Activated CD8-positive, alpha-beta memory T cell treated with anti-CD3 and anti-CD28 coated beads, Interleukin-2, amount 50 U/mL, for 1 hour (primary cell): Measurements from ENCODE around the gene TMEM176B.
"Not testable (repeated sequence)": the region's sequence is repeated elsewhere in the genome, so short reads cannot be mapped to it uniquely, and the experiment has no call there.

Source experiments
- DNase-seq: peaks from one replicate; pipeline ENCODE4 v3.0.0-alpha.2; 2020; ENCODE audit errors: extremely low read depth

Gene TMEM176B

GRCh38 chr7:150790416-150791075 is 9.6 kb downstream of the TMEM176B start:
- DNase-seq, result no peak

DNA sequence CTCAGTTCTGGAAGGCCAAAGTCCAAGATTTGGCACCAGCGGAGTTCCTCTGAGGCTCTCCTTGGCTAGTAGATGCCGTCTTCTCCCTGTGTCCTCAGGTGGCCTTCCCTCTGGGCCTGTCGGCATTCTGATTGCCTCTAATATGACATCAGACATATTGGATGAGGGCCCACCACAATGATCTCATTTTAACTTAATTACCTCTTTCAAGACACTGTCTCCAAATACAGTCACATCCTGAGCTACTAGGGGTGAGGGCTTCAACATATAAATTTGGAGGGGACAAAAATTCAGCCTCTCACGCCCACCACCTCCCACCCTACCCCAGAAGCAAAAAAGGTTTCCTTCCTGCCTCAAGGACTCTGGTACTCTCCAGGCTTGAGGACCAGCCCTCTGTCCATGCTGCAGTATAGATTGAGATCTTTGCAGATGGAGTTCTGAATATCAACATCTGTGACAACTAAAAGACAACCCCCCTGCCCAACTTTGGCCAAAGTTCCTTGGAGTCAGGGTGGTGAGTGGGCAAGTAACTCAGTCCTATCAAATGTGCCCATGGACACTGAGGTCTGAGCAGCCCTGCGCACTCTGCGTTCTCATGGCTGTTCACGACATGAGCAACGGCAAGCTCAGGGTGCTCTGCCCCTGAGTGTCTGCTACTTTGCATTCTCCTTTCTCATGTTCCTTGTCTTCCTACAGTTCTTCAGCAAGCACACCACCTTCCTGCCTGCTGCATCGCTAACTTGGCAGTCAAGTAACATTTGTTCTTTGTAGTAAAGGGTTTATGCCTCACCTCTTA is 11.5 kb downstream of the TMEM176B start:
- no peak for DNase-seq

GRCh38 chr7:150787321-150788281 is 12.6 kb downstream of the TMEM176B start:
- no peak for DNase-seq

DNA sequence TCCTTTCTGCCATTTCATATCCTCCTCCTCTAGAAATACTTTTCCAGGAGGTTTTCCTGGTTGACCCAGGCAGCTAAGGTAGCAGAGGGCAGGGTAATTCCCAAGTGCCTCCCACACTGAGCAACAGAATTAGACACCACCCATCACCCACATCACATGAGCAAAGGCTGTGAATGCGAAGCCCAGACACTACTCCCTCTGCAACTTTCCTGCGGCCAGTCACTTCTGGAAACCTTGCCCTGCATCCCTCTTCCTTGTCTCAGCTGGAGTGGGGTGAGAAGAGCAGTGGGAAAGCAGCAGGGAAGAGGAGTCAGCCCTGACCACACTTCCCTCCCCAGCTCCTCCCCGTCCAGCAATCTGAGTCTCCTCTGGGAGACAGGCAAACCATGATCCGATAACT is 15.2 kb downstream of the TMEM176B start:
- no peak for DNase-seq

GRCh38 chr7:150784120-150784736 is 15.9 kb downstream of the TMEM176B start:
- no peak for DNase-seq

- no peak for DNase-seq
Observed at GRCh38 chr7:150781961-150782360, 18.2 kb downstream of the TMEM176B start.

DNA sequence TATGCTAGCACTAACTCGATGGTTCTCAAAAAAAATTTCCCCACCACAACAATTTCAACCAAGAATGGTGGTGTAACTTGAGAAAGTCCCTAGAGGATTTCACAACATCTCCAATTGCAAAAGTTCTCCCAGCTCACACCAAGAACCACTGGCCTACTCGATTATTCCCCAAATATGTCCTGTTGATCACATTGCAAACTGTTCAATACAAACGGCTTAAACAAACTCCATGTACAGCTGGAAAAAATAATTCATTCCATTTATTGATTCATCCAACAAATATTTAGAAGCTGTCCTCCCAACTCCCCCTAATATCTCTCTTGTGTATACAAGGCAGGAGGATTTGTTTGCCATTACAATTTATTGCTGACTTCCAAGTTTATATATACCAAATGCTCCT is 19.1 kb downstream of the TMEM176B start:
- DNase-seq, result no peak

DNA sequence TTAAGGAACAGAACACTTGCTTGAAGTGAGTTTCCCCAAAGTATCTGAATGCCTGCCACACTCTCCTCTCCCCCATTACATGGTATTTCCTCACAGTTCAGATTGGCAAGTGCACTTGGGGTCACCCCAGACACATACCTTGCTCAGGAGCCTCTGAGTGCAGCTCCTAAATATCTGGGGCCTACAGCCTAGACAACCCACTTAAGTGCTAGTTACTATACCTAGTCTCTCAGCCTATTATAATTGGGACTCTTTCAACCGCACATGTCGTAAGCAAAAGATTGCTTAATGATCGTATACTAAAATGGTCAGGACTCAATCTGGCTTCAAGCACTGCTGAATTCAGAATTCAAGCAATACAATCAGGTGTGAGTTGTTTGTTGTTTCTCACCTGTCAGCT is 19.9 kb downstream of the TMEM176B start:
- no peak for DNase-seq

DNA sequence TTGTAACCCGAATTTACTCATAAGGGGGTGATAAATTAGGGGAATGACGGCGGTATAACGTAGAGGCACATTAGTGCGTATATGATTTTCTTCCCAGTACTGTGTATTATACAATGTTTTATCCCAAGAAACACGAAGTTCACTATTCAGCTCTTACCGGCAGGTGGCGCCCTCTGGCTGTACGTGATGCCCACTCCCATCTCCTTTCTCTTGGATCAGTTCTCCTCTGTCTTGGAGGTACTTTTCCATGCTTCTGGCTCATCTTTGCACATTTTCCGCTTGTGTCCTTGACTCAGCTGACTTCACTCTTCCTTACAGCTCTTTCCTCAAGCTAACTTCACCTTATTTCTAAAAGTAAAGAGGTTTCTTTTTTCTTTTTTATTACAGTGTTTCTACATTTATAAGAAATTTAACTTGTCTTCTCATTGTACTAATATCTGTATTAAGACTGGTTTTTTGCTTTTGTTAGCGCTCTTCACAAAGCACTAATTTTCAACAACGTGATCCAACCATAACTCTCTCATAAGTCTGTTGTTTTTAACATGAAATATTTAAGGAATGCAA is 21.3 kb downstream of the TMEM176B start:
- peak; percentile 29 for DNase-seq

DNA sequence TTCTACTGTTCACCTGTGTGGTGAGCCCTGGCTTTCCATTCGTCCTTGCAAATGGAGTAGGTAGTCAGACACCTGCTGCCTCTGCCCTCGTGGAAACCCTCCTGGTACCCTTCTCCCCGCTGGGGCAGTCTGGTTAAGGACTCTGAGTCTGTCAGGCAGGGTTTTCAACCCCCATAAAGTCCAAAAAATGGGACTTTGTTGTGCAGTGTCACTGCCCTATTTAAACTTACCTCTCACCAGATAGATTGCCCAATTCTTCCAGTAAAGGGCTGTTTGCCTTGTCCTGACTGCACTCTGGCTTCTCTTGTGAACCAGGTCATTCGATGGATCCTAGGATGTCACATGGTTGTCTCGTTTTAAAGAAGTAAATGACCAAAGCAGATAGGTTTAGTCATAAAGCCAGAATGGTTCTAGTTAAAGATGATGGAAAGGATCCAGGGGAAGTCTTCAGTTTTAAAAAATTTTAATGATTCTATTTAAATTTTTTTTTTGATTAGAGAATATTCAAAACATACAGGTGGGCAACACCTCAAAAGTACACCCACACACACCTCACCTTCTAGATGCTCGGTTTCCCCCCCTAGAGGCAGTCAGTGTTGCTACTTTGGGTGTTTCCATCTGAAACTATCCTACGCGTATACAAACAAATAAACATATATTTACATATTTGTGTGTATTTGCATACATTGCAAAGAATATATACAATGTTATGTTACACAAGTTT is 22.0 kb downstream of the TMEM176B start:
- DNase-seq, result no peak

DNA sequence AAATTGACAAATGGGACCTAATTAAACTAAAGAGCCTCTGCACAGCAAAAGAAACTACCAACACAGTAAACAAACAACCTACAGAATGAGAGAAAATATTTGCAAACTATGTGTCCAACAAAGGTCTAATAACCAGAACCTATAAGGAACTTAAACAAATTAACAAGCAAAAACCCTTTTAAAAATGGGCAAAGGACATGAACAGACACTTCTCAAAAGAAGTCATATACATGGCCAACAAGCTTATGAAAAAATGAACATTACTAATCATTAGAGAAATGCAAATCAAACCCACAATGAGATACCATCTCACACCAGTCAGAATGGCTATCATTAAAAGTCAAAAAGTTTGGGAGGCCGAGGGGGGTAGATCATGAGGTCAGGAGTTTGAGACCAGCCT is 26.0 kb downstream of the TMEM176B start:
- not testable (repeated sequence) for DNase-seq

- no peak for DNase-seq
Observed at GRCh38 chr7:150769768-150770167, 30.4 kb downstream of the TMEM176B start.

DNA sequence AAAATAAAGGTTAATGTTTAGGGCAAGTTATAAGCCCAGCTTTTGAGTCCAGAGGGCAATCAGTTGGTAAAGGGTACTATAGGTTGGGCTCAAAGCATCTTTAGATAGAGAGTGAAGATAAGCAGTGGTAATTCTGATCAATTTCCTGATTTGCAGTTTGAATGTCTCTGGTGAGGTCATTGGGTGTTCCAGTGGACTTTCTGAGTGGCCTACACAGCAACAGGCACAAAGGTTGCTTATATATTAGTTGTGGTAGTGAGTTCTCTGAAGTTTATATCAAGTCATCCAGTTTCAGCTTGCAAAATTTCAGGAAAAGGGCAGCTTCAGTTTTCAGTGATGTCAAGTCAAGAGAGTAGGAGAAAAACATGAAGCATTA is 33.8 kb downstream of the TMEM176B start:
- no peak for DNase-seq

DNA sequence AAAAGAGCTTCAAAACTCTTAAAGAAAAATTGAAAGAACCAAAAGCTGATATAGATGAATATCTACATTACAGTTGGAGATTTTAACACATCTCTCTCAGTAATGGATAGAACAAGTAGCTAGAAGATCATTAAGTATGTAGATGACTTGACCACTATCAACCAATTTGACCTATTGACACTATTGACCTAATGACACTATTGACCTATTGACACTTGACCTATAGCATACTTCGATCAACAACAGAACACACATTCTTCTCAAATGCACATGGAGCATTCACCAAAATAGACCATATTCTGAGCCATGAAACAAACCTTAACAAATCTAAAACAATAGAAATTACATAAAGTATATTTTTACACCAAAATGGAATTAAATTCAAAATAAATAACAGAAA is 40.7 kb downstream of the TMEM176B start:
- DNase-seq, result no peak

GRCh38 chr7:150756858-150757257 is 43.3 kb downstream of the TMEM176B start:
- no peak for DNase-seq

DNA sequence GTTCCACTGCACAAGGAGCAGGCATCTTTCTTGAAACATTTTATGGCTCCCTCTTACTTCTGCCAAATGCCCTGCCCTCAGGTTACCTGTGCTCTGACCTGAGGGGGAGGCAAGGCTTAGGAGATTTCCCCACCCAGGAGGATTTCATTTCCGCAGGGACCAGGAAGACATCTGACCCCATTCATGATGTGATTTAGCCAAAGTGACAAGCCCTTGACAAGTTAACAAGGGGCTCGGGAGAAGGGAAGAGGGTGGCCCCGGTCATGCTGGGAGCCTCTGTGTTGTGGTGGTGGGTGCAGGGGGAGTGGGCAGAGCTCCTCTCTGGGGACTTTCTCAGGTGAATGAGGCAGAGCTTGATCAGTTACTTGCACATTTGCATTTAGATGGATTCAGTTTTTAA is 44.0 kb downstream of the TMEM176B start:
- DNase-seq, result no peak

- peak; percentile 71 for DNase-seq
Observed at GRCh38 chr7:150755473-150756099, 44.6 kb downstream of the TMEM176B start.

GRCh38 chr7:150754951-150755350 is 45.2 kb downstream of the TMEM176B start:
- DNase-seq, result no peak

DNA sequence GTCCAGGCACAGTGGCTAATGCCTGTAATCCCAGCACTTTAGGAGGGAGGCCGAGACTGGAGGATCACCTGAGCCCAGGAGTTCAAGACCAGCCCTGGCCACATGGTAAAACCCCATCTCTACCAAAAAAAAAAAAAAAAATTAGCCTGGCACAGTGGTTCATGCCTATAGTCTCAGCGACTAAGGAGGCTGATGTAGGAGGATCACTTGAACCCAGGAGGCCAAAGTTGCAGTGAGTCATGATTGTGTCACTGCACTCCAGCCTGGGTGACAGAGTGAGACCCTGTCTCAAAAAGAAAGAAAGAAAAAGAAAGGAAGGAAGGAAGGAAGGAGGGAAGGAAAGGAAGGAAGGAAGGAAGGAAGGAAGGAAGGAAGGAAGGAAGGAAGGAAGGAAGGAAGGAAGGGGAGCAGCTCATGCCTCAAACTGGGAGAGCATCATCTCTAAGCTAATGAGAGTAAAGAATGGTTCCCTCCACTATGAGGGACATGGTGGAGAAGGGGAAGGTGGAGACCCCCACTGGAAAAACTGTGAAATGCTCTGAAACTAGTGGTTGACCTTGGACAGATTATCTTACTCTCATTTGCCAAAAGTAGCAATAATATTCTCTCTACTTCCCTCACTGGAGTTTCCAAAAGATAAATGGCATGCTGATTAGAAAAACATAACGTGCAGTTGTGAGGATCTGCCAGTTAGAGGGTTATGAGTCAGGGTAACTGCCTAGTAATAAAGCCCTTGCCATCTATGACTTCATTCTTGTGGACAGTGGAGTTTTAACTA is 46.1 kb downstream of the TMEM176B start:
- DNase-seq, result no peak

DNA sequence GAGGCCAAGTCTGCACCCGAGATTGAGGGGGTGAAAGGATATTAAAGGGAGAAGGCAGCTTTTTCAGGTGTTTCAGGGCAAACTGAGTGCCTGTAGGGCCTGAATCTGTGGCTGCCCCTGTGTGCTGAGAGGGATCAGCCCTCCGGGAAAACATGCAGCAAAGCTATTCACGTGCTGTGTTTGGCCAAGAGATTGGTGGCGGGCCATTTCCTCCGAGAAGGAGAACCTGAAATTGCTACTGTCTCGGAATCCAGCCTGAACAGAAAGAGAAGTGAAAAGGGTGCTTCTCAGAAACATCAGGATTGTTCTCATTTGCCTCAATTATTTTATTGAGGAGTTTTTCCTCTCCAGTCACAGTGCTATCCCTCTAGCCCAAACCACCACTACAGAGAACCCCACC is 46.9 kb downstream of the TMEM176B start:
- no peak for DNase-seq
